ENCODE data around the gene JPH4. TPM values are rescaled to one million over a fixed set of nuclear protein-coding genes. Genes with fewer than 3 reads are reported as not detected.

JPH4 gene
- total RNA-seq = 0.53 TPM in 1 of 2 replicates, not detected in the other

- DNase-seq (ENCODE audit: extremely low read depth, low read depth, low spot score) = no peak
Measured at GRCh38 chr14:23578560-23579310, at the start of gene JPH4. Gene JPH4 (minus strand): TSS chr14:23578790. CDS start chr14:23577453, 1,337 bp downstream.

DNA sequence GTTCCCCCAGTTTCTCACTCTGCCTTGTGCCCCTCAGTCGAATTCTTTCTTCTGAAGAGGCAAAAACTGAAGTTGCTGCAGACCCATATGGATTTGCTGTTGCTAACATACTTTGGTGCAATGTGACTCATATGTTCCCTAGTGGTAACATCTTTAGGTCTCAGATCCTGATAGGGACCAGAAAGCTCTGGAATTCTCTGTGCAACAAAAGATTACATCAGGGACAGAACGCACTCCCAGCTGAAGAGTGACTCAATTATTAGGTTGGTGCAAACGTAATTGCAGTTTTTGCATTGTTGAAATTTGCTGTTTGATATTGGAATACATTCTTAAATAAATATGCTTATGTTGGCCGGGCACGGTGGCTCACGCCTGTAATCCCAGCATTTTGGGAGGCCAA lies 49.4 kb upstream of the JPH4 start:
- DNase-seq (ENCODE audit: extremely low read depth, low read depth, low spot score) = no peak

- no peak for DNase-seq (ENCODE audit: extremely low read depth, low read depth, low spot score)
Measured at GRCh38 chr14:23626946-23627345, 48.4 kb upstream of the JPH4 start.

GRCh38 chr14:23624830-23625404 lies 46.3 kb upstream of the JPH4 start:
- no peak for DNase-seq (ENCODE audit: extremely low read depth, low read depth, low spot score)

DNA sequence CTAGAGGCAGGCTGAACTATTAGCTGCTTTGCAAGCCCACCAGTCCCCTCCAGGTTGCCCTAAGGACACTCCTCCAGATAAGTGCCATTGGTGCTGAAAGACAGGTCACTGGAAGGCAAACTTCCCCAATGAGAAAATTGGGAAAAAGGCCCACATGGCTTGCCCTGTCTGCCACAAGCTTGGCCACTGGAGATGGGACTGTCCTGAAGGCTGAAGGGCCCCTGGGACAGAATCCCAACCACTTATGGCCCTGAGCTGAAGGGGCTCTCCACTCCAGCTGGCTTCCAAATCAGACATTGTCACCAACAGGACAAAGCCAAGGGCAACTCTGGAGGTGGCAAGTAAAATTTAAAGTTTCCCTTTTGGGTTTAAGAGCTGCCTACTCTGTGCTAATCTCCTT lies 45.4 kb upstream of the JPH4 start:
- no peak for DNase-seq (ENCODE audit: extremely low read depth, low read depth, low spot score)

- DNase-seq (ENCODE audit: extremely low read depth, low read depth, low spot score) = no peak
Measured at GRCh38 chr14:23622990-23623389, 44.4 kb upstream of the JPH4 start.

DNA sequence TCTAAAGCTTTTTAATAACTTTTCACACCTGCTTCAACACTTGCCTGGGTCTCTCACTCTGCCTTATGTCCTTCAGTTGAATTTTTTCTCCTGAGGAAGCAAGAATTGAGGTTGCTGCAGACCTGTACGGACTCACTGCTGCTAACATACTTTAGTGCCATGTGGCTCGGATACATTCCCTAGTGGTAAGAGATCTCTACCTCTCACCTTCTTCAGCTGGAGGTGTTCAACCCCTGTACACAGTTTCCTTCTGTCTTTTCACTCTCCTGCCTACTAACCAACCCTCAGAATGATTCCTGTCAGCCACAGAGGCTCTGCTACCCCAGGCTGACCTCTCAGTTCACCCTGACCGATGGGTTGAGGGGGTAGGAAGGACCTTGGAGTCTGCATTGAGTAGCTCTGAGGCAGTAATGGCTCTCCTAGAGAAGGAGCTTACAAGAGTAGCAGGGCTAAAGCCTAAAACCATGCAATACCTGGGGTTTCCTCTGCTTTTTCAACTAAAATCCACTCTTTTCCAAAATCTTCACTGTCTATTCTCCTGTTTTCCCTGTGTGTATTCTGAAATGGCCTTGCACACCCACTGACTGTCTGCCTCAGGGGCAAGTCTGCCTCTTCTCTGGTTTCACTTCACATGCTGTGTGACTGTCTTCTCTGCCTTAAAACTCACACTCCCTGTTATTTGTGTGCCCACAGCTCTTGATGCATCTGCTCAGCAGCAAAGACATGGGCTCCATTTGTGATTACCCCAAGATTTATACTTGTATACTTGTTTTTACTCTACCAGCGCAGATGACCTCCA lies 43.5 kb upstream of the JPH4 start:
- no peak for DNase-seq (ENCODE audit: extremely low read depth, low read depth, low spot score)

DNA sequence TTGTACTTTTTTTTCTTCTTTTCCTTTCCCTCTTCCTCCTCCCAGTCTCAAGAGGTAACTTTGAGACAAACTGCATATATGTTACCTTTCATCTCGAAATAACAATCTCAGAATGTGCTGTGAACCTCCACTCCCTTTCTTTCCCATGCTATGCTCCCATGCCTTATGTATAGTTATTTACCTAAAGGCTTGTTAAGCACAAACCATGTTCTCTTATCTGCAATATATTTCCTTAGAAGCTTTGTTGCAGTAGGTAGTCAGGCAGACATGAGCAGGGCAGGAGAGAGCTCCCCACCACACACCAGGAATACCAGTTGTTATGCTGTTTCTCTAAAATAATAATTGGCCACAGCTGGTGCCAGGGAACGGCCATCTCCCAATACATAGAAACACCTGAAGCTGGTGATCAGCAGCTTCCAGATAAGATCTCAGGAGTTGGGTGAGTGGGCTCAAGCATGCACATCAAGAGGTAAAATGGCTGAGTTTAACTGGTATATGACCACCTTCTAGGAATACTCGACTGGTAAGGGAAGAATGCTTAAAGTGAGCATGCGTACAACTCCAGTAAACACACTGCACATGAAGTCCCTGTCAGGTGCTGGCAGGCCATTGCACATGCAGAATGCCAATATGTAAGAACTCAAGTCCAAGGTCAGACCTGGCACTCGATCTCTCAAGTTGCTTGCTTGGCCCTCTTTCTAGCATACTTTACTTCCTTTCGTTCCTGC lies 42.8 kb upstream of the JPH4 start:
- no peak for DNase-seq (ENCODE audit: extremely low read depth, low read depth, low spot score)

DNA sequence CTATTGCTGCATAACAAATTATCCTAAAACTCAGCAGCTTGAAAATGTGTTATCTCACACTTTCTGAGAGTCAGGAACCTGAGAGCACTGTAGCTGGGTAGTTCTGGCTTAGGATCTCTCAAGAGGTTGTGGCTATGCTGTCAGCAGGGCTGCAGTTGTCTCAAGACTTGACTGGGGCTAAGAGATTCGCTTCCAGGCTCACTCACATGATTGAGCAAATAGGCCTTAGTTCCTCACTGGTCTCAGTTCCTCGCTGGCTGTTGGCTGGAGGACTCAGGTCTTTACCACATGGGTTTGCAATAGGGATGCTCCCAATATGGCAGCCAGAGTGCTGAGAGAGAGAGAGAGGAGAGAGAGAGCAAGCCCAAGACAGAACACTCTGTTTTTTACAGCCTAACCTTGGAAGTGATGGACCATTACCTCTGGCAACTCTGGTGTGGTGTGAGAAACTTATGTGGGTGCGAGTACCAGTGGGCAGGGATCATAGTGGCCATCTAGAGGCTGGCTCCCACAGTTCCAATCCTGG lies 41.6 kb upstream of the JPH4 start:
- no peak for DNase-seq (ENCODE audit: extremely low read depth, low read depth, low spot score)

DNA sequence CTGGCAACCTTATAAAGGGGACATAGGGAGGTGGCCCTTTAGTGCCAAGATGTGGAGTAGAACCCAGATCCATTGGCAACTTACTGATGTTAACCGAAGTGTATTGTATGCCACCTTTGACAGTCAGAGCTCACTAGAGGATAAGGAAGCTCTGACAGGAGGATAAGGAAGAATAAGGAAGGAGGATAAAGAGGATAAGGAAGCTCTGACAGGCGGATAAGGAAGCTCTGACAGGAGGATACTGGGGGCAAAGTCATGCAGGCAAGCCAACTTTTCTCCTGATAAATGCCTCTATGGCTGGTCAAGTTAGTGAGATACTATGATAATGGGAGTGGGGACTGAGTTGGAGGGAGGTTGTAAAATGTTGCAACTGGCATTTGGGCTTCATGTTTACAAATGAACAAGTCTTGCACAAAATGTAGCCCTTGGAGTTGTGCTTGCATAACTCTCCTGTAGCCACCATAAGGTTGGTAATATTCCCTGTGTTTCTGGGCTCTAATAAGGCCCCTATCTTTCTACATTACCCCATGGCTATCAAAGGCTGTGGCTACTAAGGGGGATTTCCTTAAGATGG lies 39.9 kb upstream of the JPH4 start:
- no peak for DNase-seq (ENCODE audit: extremely low read depth, low read depth, low spot score)

- no peak for DNase-seq (ENCODE audit: extremely low read depth, low read depth, low spot score)
Measured at GRCh38 chr14:23617539-23617938, 38.9 kb upstream of the JPH4 start.

DNA sequence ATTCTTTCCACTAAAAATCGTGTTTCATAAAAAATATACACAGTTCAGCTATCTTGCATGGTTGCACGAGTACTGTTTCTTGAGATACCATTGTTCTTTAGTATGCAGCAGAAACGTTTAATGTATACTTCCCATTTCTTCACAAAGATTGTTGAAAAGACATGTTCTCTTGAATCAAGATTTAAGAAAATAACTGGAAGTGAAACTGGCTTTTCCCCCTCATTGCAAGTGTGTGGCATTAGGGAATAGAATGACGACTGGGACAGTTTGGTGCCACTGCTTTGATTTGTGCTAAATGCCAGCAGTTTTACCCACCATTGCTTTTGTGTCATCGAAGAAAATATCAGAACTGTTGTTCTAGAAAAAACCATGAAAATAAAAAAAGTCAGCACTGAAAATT lies 37.3 kb upstream of the JPH4 start:
- DNase-seq (ENCODE audit: extremely low read depth, low read depth, low spot score) = no peak

DNA sequence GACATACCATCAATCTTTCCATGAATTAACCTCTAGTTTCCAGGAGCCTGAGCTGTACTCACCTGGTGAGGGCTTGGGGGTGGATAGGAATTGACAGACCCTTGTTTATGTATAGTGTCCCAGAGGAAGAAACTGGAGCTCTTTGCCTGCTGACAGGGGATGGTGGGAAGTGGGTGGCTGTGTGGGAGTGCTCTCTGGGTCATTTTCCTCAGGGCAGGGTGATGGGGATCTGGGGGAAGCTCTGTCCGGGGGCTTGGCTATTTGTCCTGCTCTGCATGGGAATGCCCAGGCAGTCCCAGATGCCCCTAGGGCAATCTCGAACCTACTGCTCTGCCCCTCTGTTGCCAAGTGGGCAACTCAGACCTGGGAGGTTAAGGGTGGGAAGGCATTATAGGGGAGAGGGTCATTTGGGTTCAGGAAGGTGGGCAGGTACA lies 35.8 kb upstream of the JPH4 start:
- DNase-seq (ENCODE audit: extremely low read depth, low read depth, low spot score) = no peak

DNA sequence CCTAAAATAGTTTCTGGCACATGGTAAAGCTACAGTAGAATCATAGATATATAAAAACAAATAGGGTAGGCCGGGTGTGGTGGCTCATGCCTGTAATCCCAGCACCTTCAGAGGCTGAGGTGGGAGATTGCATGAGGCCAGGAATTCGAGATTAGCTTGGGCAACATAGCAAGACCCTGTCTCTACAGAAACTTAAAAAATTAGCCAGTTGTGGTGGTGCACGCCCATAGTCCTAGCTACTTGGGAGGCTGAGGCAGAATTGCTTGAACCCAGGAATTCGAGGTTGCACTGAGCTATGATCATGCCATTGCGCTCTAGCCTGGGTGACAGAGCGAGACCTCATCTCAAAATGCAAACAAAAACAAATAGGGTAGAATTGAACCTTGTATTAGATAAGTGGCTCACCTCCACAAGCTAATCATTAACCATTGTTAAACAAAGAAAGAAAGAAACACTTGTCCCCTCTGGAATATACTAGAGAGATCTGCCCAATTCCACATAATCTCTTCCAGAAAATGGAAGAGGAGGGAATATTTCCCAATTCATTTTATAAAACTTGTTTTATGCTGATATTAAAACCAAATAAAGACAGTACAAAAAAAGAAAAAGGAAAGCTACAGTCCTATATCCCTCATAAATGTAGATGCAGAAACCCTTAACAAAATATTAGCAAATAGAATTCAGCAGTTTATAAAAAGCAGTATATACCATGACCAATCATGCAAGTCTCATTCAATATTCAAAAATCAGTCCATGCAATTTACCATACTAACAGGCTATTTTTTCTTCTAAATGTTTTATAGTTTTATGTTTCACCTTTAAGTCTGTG lies 34.9 kb upstream of the JPH4 start:
- DNase-seq (ENCODE audit: extremely low read depth, low read depth, low spot score) = no peak

DNA sequence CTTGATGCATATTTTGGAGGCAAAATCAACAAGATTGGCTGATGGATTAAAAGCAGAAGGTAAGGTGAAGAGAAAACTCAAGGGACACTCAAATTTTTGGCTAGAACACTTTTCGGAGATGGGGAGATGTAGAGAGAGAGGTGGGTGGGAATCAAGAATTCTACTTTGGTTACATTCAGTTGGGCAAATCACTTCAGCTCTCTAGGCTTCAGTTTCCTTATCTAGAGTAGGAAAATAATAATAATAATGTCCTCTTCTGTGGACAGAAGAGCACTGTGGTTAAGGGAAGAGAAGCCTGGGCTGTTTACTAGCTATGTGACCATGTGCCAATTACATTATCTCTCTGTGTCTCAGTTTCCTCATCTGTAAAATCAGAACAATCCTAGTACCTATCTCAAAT lies 34.2 kb upstream of the JPH4 start:
- DNase-seq (ENCODE audit: extremely low read depth, low read depth, low spot score) = no peak

DNA sequence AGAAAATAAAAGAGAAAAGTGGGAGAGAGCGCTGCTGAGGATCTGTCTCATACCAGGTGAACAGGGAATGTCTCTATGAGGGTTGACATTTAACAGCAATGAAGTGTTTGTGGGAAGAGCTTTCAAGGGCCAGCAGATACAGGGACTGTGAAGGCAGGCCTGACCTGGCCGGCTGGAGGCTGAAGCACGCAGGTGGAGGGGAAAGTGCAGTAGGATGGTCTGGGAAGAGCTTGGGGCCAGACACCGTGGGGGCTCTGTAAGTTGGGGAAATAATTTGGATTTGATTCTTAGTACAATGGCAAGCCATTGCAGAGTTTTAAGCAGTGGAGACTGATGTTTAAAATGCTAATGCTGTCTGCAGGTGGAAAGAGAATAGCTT lies 33.8 kb upstream of the JPH4 start:
- DNase-seq (ENCODE audit: extremely low read depth, low read depth, low spot score) = no peak

DNA sequence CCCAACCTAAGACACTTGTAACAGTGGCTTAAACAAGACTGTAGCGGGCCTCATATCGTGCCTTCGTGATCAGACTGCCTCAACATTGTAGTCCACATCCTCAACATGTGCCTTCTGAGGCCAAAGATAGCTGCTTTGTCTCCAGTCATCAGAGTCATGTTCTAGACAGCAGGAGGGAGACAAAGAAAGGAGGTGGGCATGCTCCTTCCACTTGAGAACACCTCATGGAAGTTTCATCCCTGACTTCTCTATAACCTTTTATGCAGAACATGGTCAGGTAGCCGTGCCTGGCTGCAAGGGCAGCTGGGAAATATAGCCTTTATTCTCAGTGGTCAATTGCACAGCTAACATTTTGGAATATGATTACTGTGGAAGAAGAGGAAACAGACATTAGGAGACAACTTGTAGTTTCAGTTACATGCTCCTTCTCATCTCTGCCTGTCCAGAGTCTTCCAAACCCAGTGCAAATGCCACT lies 32.3 kb upstream of the JPH4 start:
- no peak for DNase-seq (ENCODE audit: extremely low read depth, low read depth, low spot score)

GRCh38 chr14:23610090-23610814 lies 31.7 kb upstream of the JPH4 start:
- no peak for DNase-seq (ENCODE audit: extremely low read depth, low read depth, low spot score)

All from glomerular endothelial cell (primary cell).